Measurements from ENCODE around the gene CDV3. TPM values are rescaled to one million over a fixed set of nuclear protein-coding genes. Genes with fewer than 3 reads are reported as not detected.
"Not testable (repeated sequence)": the region's sequence is repeated elsewhere in the genome, so short reads cannot be mapped to it uniquely, and the experiment has no call there.

CDV3 gene
- polyA plus RNA-seq, result 77.1 and 89.3 TPM in 2 replicates
- 111 and 116 TPM in 2 replicates for polyA minus RNA-seq

GRCh38 chr3:133573629-133574194 lies at the start of gene CDV3:
CDV3 (plus strand) TSS chr3:133573686; CDS start chr3:133574045, 359 bp downstream.
- Histone ChIP-seq H2AFZ (ENCODE audit: low read depth, low read length) (peak within 1 kb of the TSS; percentile 8), H3F3A (ENCODE audit: insufficient read depth, low read length, poor library complexity, severe bottlenecking) (no peaks in the 10 kb centered on the region), H3K36me3 (ENCODE audit: insufficient read depth, low read length) (peaks cover 6% of the 10 kb centered on the region), H3K9ac (ENCODE audit: low read length) (peak within 1 kb of the TSS; percentile 82), H3K4me2 (ENCODE audit: low read length) (peak within 1 kb of the TSS; percentile 72), H3K27ac (ENCODE audit: low read length) (peak within 1 kb of the TSS; percentile 90), H3K9me3 (ENCODE audit: low read length) (no peaks in the 10 kb centered on the region), H3K79me2 (replicated peaks; ENCODE audit: insufficient read depth, low read length) (peaks cover 21% of the 10 kb centered on the region), H4K20me1 (ENCODE audit: insufficient read depth) (no peaks in the 10 kb centered on the region), H3K27me3 (ENCODE audit: insufficient read depth, low read depth, low read length) (no peaks in the 10 kb centered on the region), H3K9me2 (ENCODE audit: insufficient read depth, low read length) (no peaks in the 10 kb centered on the region), H3K4me3 (ENCODE audit: low read length) (peak within 1 kb of the TSS; percentile 94)
- TF ChIP-seq SMC3 (conservative IDR thresholded peaks at IDR 0.05; ENCODE audit: poor library complexity) (no peak), REST (IDR thresholded peaks at IDR 0.05; ENCODE audit: borderline replicate concordance) (peak; percentile 88), EP300 (conservative IDR thresholded peaks at IDR 0.05; ENCODE audit: poor library complexity, severe bottlenecking) (peak; percentile 53), CTCF (IDR thresholded peaks at IDR 0.05; ENCODE audit: poor library complexity, severe bottlenecking) (no peak), POLR2AphosphoS5 (IDR thresholded peaks at IDR 0.05) (peak; percentile 85), TAF1 (IDR thresholded peaks at IDR 0.05; ENCODE audit: low read depth) (no peak), MXI1 (conservative IDR thresholded peaks at IDR 0.05; ENCODE audit: poor library complexity, severe bottlenecking) (peak; percentile 64)

GRCh38 chr3:133523758-133524157 lies 49.7 kb upstream of the CDV3 start:
- H4K20me1 ChIP-seq (ENCODE audit: insufficient read depth); H3K36me3 ChIP-seq (ENCODE audit: insufficient read depth, low read length); H3K4me2 ChIP-seq (ENCODE audit: low read length); H3K9ac ChIP-seq (ENCODE audit: low read length); H3K27me3 ChIP-seq (ENCODE audit: insufficient read depth, low read depth, low read length); H2AFZ ChIP-seq (ENCODE audit: low read depth, low read length); H3K9me2 ChIP-seq (ENCODE audit: insufficient read depth, low read length); H3K79me2 ChIP-seq (replicated peaks; ENCODE audit: insufficient read depth, low read length); H3F3A ChIP-seq (ENCODE audit: insufficient read depth, low read length, poor library complexity, severe bottlenecking); H3K27ac ChIP-seq (ENCODE audit: low read length); H3K9me3 ChIP-seq (ENCODE audit: low read length); H3K4me3 ChIP-seq (ENCODE audit: low read length): not testable (repeated sequence)

GRCh38 chr3:133525435-133525834 lies 48.1 kb upstream of the CDV3 start:
- no peaks in the 10 kb centered on the region for H3K9me3 ChIP-seq (ENCODE audit: low read length)
- H3K27me3 ChIP-seq (ENCODE audit: insufficient read depth, low read depth, low read length), result no peaks in the 10 kb centered on the region
- H3K4me2 ChIP-seq (ENCODE audit: low read length), result no peak overlapping the region
- no peaks in the 10 kb centered on the region for H3K36me3 ChIP-seq (ENCODE audit: insufficient read depth, low read length)
- no peaks in the 10 kb centered on the region for H3F3A ChIP-seq (ENCODE audit: insufficient read depth, low read length, poor library complexity, severe bottlenecking)
- H2AFZ ChIP-seq (ENCODE audit: low read depth, low read length), result no peak overlapping the region
- no peaks in the 10 kb centered on the region for H3K79me2 ChIP-seq (replicated peaks; ENCODE audit: insufficient read depth, low read length)
- TF ChIP-seq EP300 (conservative IDR thresholded peaks at IDR 0.05; ENCODE audit: poor library complexity, severe bottlenecking), result no peak
- no peak for TF ChIP-seq EZH2 (IDR thresholded peaks at IDR 0.05; ENCODE audit: borderline replicate concordance, insufficient read depth, low read length, poor library complexity, severe bottlenecking)
- no peak for TF ChIP-seq REST (IDR thresholded peaks at IDR 0.05; ENCODE audit: borderline replicate concordance)
- no peak for TF ChIP-seq RAD21 (conservative IDR thresholded peaks at IDR 0.05)
- no peak for TF ChIP-seq CTCF (IDR thresholded peaks at IDR 0.05; ENCODE audit: poor library complexity, severe bottlenecking)
- no peak for TF ChIP-seq POLR2AphosphoS5 (IDR thresholded peaks at IDR 0.05)
- TF ChIP-seq TAF1 (IDR thresholded peaks at IDR 0.05; ENCODE audit: low read depth), result no peak
- TF ChIP-seq MXI1 (conservative IDR thresholded peaks at IDR 0.05; ENCODE audit: poor library complexity, severe bottlenecking), result no peak
- no peak for TF ChIP-seq SMC3 (conservative IDR thresholded peaks at IDR 0.05; ENCODE audit: poor library complexity)
- no peaks in the 10 kb centered on the region for H3K9me2 ChIP-seq (ENCODE audit: insufficient read depth, low read length)
- no peaks in the 10 kb centered on the region for H4K20me1 ChIP-seq (ENCODE audit: insufficient read depth)
- H3K27ac ChIP-seq (ENCODE audit: low read length), result no peak overlapping the region
- H3K4me3 ChIP-seq (ENCODE audit: low read length), result no peak overlapping the region
- H3K9ac ChIP-seq (ENCODE audit: low read length), result no peak overlapping the region
